GM12878 (cell line): ENCODE results near the gene SIRT2. TPM values are rescaled to one million over a fixed set of nuclear protein-coding genes. Genes with fewer than 3 reads are reported as not detected.

ENCODE experiments used
- ATAC-seq: fragments of 200-7000 bp; cut with Tn5 transposase; 3 replicates; pipeline ENCODE4 v1.9.1; 2020; ENCODE audit warnings: mild to moderate bottlenecking, moderate library complexity
- BruUV-seq: library from RNA; stranded (reverse); fragments of 400-500 nt; replicated peaks from 2 replicates; lab custom pipeline; 2021; lab: Mats Ljungman, UMichigan
- CTCF ChIA-PET: fragments of 300-600 bp; sonication (Branson Sonifier 250); formaldehyde crosslinking; extraction: SDS; loops from one replicate; lab custom pipeline; 2021; ENCODE audit warnings: inconsistent platforms; lab: Yijun Ruan, JAX
- POLR2A ChIA-PET: fragments of 350-600 bp; formaldehyde crosslinking; extraction: SDS; loops from one replicate; lab custom pipeline; 2021; ENCODE audit warnings: inconsistent platforms; lab: Charles Lee
- RAD21 ChIA-PET: fragments of 300-600 bp; sonication (Branson Sonifier 250); formaldehyde crosslinking; loops from one replicate; lab custom pipeline; 2023; ENCODE audit warnings: antibody characterized with exemption; ENCODE audit not compliant: unreplicated experiment; lab: Charles Lee
- SMC1A ChIA-PET: fragments of 300-600 bp; sonication (Branson Sonifier 250); formaldehyde crosslinking; loops from one replicate; lab custom pipeline; 2023; ENCODE audit not compliant: unreplicated experiment, uncharacterized antibody; lab: Charles Lee
- DNase-seq: peaks from one replicate; pipeline ENCODE4 v3.0.0-alpha.2; 2011; ENCODE audit warnings: low read depth, low spot score
- FAIRE-seq: peaks from 3 replicates; lab custom pipeline; 2011; peaks lifted over from hg19 to GRCh38; lab: Jason Lieb, UNC
- H2AFZ ChIP-seq: 2 replicates; pipeline ENCODE4 v1.6.0; 2011; ENCODE audit warnings: low read depth, low read length, control low read depth; ENCODE audit not compliant: control insufficient read depth
- H3K27ac ChIP-seq: 2 replicates; pipeline ENCODE4 v1.5.1; 2011; ENCODE audit warnings: control low read depth; ENCODE audit not compliant: control insufficient read depth, insufficient read depth
- H3K27me3 ChIP-seq, 2 experiments: replicated peaks in 1 of 2; 2 replicates each; pipeline versions ENCODE4 v1.6.0 to v1.6.1; 2011; ENCODE audit warnings: low read length in 1 of 2; ENCODE audit not compliant: control insufficient read depth in 2 of 2, insufficient read depth in 2 of 2
- H3K36me3 ChIP-seq, 2 experiments: 2 replicates each; pipeline ENCODE4 v1.5.1; 2011; ENCODE audit warnings: low read length in 1 of 2; ENCODE audit not compliant: control insufficient read depth in 2 of 2, insufficient read depth in 2 of 2
- H3K4me1 ChIP-seq: 2 replicates; pipeline ENCODE4 v1.6.1; 2011; ENCODE audit warnings: mild to moderate bottlenecking, low read length, moderate library complexity, mixed read lengths; ENCODE audit not compliant: control insufficient read depth, insufficient read depth
- H3K4me2 ChIP-seq: 2 replicates; pipeline ENCODE4 v1.6.0; 2011; ENCODE audit warnings: control low read depth; ENCODE audit not compliant: control insufficient read depth, insufficient read depth
- H3K4me3 ChIP-seq: fragments of 200-600 bp; sonication (generic); 2 replicates; pipeline ENCODE4 v1.5.1; 2016
- H3K79me2 ChIP-seq: 2 replicates; pipeline ENCODE4 v1.6.0; 2011; ENCODE audit warnings: low read length; ENCODE audit not compliant: control insufficient read depth, insufficient read depth
- H3K9ac ChIP-seq: 2 replicates; pipeline ENCODE4 v1.8.0; 2011; ENCODE audit warnings: low read length, control low read depth, mixed read lengths; ENCODE audit not compliant: control insufficient read depth, insufficient read depth
- H3K9me3 ChIP-seq: replicated peaks from 3 replicates; pipeline ENCODE4 v1.5.1; 2011; ENCODE audit warnings: mild to moderate bottlenecking, low read length; ENCODE audit not compliant: control insufficient read depth, insufficient read depth
- H4K20me1 ChIP-seq: 2 replicates; pipeline ENCODE4 v1.6.0; 2011; ENCODE audit not compliant: control insufficient read depth, insufficient read depth
- IKZF2 ChIP-seq, 2 experiments: fragments of 450-650 bp; IDR thresholded peaks; 2 replicates each; pipeline ENCODE4 v1.6.1; 2017; ENCODE audit warnings: mild to moderate bottlenecking in 2 of 2, moderate library complexity in 2 of 2
- MXI1 ChIP-seq: fragments of 150-350 bp; IDR thresholded peaks from 2 replicates; pipeline ENCODE4 v1.6.1; 2011; ENCODE audit warnings: low read depth, mild to moderate bottlenecking, inconsistent platforms, low read length, improper control_type of control experiment
- NKRF ChIP-seq: fragments of 450-650 bp; conservative IDR thresholded peaks from 2 replicates; pipeline ENCODE4 v1.6.1; 2017; ENCODE audit warnings: mild to moderate bottlenecking, moderate library complexity
- RELB ChIP-seq: fragments of 450-650 bp; IDR thresholded peaks from 2 replicates; pipeline ENCODE4 v1.6.1; 2017; ENCODE audit warnings: low read depth, mild to moderate bottlenecking, moderate library complexity
- USF1 ChIP-seq: IDR thresholded peaks from 2 replicates; pipeline ENCODE4 v1.6.1; 2011; ENCODE audit warnings: borderline replicate concordance, low read depth, mild to moderate bottlenecking, moderate library complexity, mixed read lengths, low read length; ENCODE audit not compliant: insufficient read depth; ENCODE audit errors: extremely low read length
- USF2 ChIP-seq: IDR thresholded peaks from 2 replicates; pipeline ENCODE4 v1.6.1; 2011; ENCODE audit warnings: low read depth, low read length, improper control_type of control experiment, borderline replicate concordance
- ZNF24 ChIP-seq: fragments of 450-650 bp; IDR thresholded peaks from 2 replicates; pipeline ENCODE4 v1.6.1; 2017; ENCODE audit warnings: antibody characterized with exemption, mild to moderate bottlenecking
- ZNF687 ChIP-seq: fragments of 450-650 bp; IDR thresholded peaks from 2 replicates; pipeline ENCODE4 v1.6.1; 2017; ENCODE audit warnings: mild to moderate bottlenecking, moderate library complexity
- WGBS: methylation state at CpG from one replicate; pipeline ENCODE4 v1.1.6; 2016; ENCODE audit warnings: low lambda C conversion rate; ENCODE audit not compliant: insufficient replicate concordance, insufficient coverage; ENCODE audit errors: missing lambda C conversion rate; 5-methylcytosine and 5-hydroxymethylcytosine counted together
- in situ Hi-C: fragments of 300-500 bp; cut with MboI; formaldehyde crosslinking; loops from 9 replicates; pipeline ENCODE4 v1.14.3; 2018; ENCODE audit warnings: mixed read lengths
- intact Hi-C: fragments of 100-400 bp; cut with micrococcal nuclease; formaldehyde crosslinking; loops from one replicate; pipeline ENCODE4 v1.14.2; 2022; ENCODE audit not compliant: unreplicated experiment
- polyA plus RNA-seq, 11 experiments: library from polyadenylated mRNA; depleted of rRNA in 4 of 11; unstranded in 6 of 11; stranded (reverse) in 5 of 11; fragments of >200 nt; fragmentation: Nextera tagmentation in 4 of 11; fragmentation: Illumina TruSeq in 1 of 11; extraction: Ambion mirVana in 4 of 11; extraction: Trizol in 1 of 11; gene quantifications; 1 replicate in 1 of 11; 2 replicates in 10 of 11; pipeline versions ENCODE4 v1.2.1 to v1.2.3, GENCODE V29; 2011 to 2016; ENCODE audit warnings: inconsistent platforms in 2 of 11, missing spikeins in 2 of 11, low read depth in 1 of 11
- total RNA-seq, 4 experiments: library from RNA; depleted of rRNA in 3 of 4; stranded (reverse); fragments of >200 nt in 3 of 4; fragmentation: Illumina TruSeq in 1 of 4; extraction: Trizol in 1 of 4; gene quantifications; 2 replicates each; pipeline versions ENCODE4 v1.2.1 to v1.2.3, GENCODE V29; 2013 to 2021

Gene SIRT2
- total and polyA plus RNA-seq, 10 of the 15 experiments (the other 5 are each of a cell fraction or from before 2014, with no cell fraction given): 1.4 to 38.7 (median 24.1) TPM

GRCh38 chr19:38869160-38869835 is 30.1 kb downstream of the SIRT2 start:
- SMC1A ChIA-PET: interaction anchor here (0.8 to 4.6 kb wide), 15 partner anchors 8 to 466 kb away, joined by 3 to 39 read pairs (median 4); partner anchors contain the start of genes ECH1, FAM98C and RINL
- DNase-seq (no peak), FAIRE-seq (no peak), ATAC-seq (peak; percentile 52)
- CTCF ChIA-PET: interaction anchor here (0.8 to 2.5 kb wide), 19 partner anchors 9 to 495 kb away, joined by 3 to 17 read pairs (median 6); partner anchors contain the start of genes ECH1, FAM98C, MRPS12 and RINL
- POLR2A ChIA-PET: interaction anchor here (0.6 to 9.7 kb wide), 8 partner anchors 8 to 1221 kb away, joined by 3 to 144 read pairs (median 12); partner anchors contain the start of genes ECH1, NFKBIB, RINL and SIRT2
- intact Hi-C loops (loop anchor here (5.0 kb wide), 1 partner anchor 63 kb away; the partner anchor contains the start of genes MRPS12 and SARS2), in situ Hi-C loops (loop anchor here (5.0 kb wide), 1 partner anchor 317 kb away; no protein-coding TSS in a partner anchor)
- BruUV-seq: no TSS peak
- RAD21 ChIA-PET: interaction anchor here (0.6 to 4.3 kb wide), 18 partner anchors 8 to 467 kb away, joined by 3 to 34 read pairs (median 6); partner anchors contain the start of genes ACTN4, ECH1, FAM98C and HNRNPL
- Histone ChIP-seq H3K4me3 (peak overlapping the region; percentile 52; the same call in 1 of the 2 replicates), H3K79me2 (no peaks in the 10 kb centered on the region), H3K9me3 (no peaks in the 10 kb centered on the region), H3K27ac (peak overlapping the region; percentile 46; the same call in 1 of the 2 replicates), H3K4me1 (peaks cover 31% of the 10 kb centered on the region), H3K4me2 (peak overlapping the region; percentile 96), H3K9ac (peak overlapping the region; percentile 48; the same call in 1 of the 2 replicates), H4K20me1 (no peaks in the 10 kb centered on the region), H2AFZ (peak overlapping the region; percentile 77), H3K36me3 (peaks cover 0 to 4% of the 10 kb centered on the region in 2 experiments; a peak in 1 of 4 replicates), H3K27me3 (no peaks in the 10 kb centered on the region)
- 33% methylated on average over 34 of the region's 34 CpGs for WGBS
- TF ChIP-seq ZNF687 (peak; percentile 53), USF2 (peak; percentile 14; the same call in 1 of the 2 replicates), RELB (0 out of 2 replicates have a peak, but pooled peaks have one; percentile 36), MXI1 (no peak; the same call in none of the 2 replicates), ZNF24 (no peak), IKZF2 (IDR thresholded peaks at IDR 0.05) (peak in 1 of 2 experiments; percentile 31; a peak in 1 of 4 replicates), NKRF (peak; percentile 35; the same call in 1 of the 2 replicates), USF1 (peak; percentile 58)
